Hindlimb muscle (tissue), 1 donor: Measurements from ENCODE around the gene FAM118A. TPM values are rescaled to one million over a fixed set of nuclear protein-coding genes. Genes with fewer than 3 reads are reported as not detected.

Experiments used
- DNase-seq: peaks from one replicate; pipeline ENCODE4 v3.0.0-alpha.2; 2013
- polyA plus RNA-seq: library from polyadenylated mRNA; unstranded; fragments of 120-200 nt; gene quantifications from one replicate; pipeline ENCODE4 v1.2.1, GENCODE V29; 2013; ENCODE audit not compliant: insufficient read length

FAM118A gene
- polyA plus RNA-seq, 1 donor = 27.4 TPM

DNA sequence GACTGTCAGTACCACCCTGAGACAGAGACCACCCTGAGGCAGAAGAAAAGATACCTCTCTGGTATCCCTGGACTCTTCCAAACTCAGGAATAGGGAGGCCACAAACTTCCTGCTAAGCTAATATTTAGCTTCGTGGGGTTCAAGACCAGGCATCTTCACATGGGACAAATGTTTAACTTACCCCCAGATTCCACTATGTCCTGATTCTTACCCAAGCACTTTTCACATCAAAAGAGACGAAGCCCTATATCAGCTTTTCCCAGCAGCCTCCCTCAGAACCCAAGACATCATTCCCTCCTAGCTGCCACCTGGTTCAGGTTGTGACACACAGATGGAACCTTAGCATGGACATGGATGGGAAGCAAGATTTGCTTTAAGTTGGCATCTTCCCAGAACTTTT lies 71.6 kb downstream of the FAM118A start:
- DNase-seq = no peak

DNA sequence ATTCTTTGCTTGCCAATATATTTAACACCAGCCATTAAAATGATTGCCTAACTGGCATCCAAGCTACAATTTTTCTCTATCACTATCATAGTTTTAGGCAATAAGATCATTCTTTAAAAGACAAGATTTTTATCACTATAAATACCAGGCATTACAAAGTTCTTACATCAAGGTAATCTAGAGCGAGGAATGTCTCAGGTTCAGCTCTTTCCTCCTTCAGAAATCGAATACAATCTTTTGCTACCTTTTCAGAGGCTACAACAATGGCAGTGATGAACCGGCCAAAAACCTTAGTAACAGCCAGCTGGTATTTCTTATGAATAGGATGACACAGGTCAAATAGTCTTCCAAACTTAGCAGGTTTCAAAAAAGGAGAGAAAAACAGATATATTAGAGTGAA lies 79.8 kb downstream of the FAM118A start:
- DNase-seq = no peak

Other genes starting within 250 kb of the FAM118A start
- 18.7 TPM for gene NUP50, start 146.0 kb upstream of the FAM118A start, polyA plus RNA-seq
- gene KIAA0930, start 69.0 kb upstream of the FAM118A start, polyA plus RNA-seq = 16.4 TPM
- gene UPK3A, start 25.0 kb upstream of the FAM118A start, polyA plus RNA-seq = not detected
- 0.06 TPM for gene SMC1B, start 103.7 kb downstream of the FAM118A start, polyA plus RNA-seq
- gene RIBC2, start 103.8 kb downstream of the FAM118A start, polyA plus RNA-seq = 1.9 TPM
- 134 TPM for gene FBLN1, start 192.9 kb downstream of the FAM118A start, polyA plus RNA-seq